HS-5 (cell line): ENCODE data around the gene TNFSF15.

Source experiments
- DNase-seq: peaks from one replicate; pipeline ENCODE4 v3.0.0-alpha.2; 2012; ENCODE audit warnings: low read depth

TNFSF15 gene

DNA sequence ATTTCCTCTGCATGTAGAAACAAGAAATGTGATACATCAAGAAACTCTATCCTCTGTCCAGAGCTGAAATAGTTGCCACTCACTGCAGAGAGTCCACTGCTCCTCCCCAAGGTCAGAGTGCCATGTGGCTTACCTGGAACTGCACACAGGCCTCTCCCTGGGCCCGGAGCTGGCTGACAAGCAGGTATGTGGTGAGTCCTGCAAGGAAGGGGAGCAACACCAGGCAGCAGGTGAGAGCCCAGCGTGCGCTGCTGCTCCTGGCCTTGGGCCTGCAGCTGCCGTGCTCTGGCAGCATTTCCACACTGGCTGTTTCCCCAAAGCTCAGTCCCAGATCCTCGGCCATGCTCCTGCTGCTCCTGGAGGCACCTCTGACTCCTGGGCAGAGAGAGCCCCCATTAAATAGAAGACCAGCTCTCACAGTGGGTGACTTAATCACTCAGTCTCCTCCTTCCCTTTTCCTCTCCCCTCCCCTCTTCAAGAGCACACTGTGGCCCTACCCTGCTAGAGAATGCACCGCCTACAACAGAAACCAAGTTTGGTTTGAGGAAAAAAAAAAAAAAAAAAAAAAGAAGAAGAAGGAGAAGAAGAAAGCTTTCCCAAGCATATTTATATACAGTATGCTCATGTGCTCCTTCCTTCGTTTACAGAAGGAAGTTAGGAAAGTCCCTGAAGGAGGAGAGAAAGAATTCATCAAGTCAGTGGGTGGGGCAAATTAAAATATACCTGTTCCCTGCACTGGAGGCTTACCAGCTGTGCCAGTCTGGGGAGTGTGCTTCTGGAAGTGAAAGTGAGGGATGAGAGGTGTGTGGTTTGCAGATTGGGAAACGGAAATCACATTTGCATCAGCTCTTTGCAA is at the start of gene TNFSF15:
TNFSF15 (minus strand) TSS at position 370 of the 856 bp plus-strand sequence; CDS start at position 343, 27 bp downstream.
- no peak for DNase-seq

GRCh38 chr9:114855488-114855887 is 49.6 kb upstream of the TNFSF15 start:
- no peak for DNase-seq

- no peak for DNase-seq
These were observed 49.0 kb upstream of the TNFSF15 start for GRCh38 chr9:114854736-114855355.

DNA sequence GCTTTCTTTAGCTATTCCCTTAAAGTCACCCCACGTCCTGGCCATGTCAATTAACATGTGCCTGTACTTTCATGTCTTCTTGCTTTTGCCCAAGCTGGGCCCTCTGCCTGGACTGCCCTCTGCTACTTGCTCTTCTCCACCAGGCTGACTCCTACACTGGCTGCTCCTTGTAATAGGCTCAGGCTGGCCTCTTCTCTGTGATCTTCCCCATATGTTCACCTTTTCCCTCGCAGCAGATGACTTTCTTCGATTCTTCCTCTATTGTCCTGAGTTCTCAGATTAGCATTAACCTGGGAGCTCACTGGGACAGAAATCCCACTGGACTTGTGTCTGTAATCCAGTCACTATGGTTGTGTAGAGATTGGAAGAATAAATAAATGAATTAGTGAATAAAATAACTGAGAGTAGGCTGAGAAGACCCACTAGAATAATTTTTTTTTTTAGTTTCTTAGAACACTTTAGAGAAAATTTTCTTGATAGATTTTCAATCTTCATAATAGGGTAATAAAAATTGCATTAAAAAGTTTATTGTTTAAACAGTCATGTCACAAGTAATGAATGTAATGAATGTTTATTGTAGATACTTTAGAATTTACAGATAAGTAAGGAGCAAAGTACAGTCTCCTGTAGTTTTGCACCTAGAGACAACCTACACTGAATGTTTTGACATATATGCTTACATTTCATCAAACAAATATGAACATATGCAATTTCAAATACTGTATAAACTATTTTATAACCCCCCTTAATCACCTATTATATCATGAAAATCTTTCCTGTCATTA is 47.4 kb upstream of the TNFSF15 start:
- DNase-seq: no peak

- DNase-seq: no peak
These were observed 46.3 kb upstream of the TNFSF15 start for GRCh38 chr9:114852050-114852594.

GRCh38 chr9:114851306-114851705 is 45.5 kb upstream of the TNFSF15 start:
- no peak for DNase-seq

DNA sequence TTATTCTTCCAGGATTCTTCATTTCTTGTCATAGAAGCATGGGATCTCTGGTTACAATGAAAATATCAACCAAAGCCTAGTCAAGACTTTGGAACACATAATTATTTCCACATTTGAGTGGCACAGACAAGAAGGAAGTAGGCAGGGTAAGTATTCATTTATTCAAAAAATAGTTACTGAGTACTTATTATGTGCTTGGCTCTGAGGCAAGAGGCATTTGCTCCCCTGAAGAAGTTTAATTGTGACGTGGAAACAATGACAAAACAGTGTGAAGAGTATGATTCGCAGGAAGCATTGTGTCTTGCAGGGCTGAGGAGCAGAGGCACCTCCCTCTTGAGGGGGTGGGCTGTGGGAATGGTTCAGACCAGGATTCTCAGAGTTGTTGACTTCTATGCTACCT is 45.0 kb upstream of the TNFSF15 start:
- DNase-seq: no peak

DNA sequence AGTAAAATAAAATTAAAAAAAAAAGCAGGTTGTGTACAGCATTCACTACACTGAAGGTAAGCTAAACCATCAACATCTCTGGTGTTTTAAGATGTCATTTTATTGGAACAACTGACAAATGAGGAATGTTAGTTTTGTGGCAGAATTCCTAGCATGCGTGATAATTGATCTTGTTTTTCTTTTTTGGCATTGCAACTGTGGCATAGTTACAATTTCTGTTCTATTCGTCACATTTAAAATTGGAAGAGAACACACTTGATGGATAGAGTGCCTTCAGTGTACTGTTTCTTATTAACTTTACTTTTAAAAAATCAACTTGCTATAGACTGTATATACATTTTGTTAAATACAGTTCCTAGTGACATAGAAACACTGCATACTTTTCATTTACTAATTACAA is 43.6 kb upstream of the TNFSF15 start:
- DNase-seq: no peak

GRCh38 chr9:114847492-114848417 is 41.9 kb upstream of the TNFSF15 start:
- no peak for DNase-seq

DNA sequence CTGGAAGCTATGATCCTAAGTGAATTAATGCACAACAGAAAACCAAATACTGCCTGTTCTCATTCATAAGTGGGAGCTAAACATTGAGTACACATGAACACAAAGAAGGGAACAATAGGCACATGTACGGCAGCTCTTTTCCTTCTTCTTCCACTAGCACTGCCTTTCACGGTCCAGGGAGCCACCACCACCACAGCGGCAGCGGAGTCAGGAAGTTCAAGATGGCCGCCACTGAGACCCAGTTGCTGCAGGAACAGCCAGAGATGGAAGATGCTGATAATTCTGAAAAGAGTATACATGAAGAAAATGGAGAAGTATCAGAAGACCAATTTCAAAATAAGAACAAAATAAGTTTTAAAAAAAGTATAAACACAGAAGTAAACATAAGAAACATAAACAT is 39.5 kb upstream of the TNFSF15 start:
- DNase-seq: no peak

DNA sequence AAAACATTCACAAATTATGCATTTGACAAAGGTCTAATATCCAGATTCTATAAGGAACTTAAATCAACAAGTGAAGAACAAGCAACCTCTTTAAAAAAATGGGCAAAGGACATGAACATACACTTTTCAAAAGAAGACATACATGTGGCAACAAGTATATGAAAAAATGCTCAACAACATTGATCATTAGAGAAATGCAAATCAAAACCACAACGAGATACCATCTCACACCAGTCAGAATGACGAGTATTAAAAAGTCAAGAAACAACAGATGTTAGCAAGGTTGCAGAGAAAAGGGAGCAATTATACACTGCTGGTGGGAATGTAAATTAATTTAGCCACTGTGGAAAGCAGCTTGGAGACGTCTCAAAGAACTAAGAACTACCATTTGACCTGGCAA is 38.9 kb upstream of the TNFSF15 start:
- DNase-seq: no peak

DNA sequence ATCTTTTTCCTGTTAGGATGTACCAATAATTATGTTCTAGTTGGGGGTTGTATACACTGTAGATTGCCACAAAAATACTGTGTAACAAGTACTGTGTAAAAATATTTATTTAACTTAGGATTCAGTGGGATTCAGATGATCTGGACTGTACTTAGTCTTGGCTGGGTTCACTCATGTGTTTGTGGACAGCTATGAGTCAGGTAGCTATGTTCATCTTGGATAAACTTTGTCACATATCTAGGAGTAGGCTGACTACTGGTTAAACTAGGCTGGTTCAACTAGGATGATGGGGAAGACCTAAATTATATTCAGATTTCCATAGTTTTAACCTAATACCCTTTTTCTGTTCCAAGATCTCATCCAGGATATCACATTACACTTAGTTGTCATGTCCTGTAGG is 32.1 kb upstream of the TNFSF15 start:
- no peak for DNase-seq

DNA sequence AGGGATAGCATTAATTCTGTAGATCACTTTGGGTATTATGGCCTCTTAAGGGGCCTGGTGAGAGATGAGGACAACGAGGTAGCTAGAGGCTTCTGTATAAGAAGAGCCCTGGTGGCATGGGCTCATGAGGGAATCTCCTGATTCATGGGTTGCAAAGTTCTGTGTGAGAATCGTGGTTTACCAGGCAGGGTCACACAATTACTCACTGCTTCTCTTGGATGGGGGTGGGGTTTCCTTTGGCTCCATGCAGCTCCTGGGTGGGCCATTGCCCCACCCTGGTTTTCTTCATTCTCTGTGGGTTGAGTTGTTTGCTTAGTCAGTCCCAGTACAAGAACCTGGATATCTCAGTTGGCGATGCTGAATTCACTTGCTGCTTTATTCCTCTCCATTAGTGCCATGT is 30.9 kb upstream of the TNFSF15 start:
- DNase-seq: no peak

DNA sequence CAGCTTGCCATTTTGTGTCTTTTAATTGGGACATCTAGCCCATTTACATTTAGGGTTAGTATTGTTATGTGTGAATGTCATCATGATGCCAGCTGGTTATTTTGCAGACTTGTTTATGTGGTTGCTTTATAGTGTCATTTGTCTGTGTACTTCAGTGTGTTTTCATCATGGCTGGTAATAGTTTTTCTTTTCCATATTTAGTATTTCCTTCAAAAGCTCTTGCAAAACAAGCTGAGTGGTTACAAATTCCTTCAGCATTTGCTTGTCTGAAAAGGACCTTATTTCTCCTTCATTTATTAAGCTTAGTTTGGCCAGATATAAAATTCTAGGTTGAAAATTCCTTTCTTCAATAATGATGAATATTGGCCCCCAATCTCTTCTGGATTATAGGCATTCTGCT is 28.5 kb upstream of the TNFSF15 start:
- DNase-seq: no peak

DNA sequence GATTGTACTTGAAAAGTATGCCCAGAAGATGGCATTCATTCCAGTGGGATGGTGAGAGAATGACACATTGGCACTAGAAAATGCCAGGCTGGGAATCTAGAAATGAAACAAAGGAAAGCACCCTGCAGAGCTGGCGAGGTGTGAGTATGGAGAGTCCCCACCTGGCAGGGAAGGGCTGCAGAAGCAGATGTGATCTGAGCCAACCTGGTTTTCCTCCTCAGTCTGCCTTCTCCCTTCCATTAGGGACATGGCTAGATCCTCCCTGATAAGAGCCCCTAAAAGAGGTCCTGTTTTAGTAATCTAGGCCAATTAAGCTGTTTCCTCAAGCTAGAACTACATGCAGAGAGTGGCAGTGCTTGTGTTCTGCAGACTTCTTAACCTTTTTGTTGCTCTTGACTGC is 24.7 kb upstream of the TNFSF15 start:
- DNase-seq: no peak

- no peak for DNase-seq
These were observed 24.0 kb upstream of the TNFSF15 start for GRCh38 chr9:114829574-114830440.

GRCh38 chr9:114828303-114828650 is 22.4 kb upstream of the TNFSF15 start:
- DNase-seq: no peak

GRCh38 chr9:114827641-114828302 is 21.9 kb upstream of the TNFSF15 start:
- no peak for DNase-seq

DNA sequence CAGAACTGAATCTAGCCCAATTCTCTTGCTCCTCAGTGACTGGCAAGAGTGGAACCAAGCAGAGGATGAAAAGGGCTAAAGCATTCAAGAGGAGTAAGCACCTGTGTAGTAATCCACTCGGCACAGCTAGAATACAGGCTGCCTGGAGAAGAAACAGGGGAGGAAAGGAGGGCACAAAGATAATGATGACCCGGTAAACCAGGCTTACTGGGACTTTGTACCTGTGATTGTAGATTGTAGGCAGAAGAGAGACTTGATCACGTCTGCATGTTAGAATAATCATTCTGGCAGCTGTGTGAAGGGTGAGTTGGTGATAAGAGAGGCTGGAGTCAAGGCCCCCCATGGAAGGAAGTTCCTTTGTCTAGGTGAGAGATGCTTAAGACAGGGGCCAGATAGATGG is 20.6 kb upstream of the TNFSF15 start:
- DNase-seq: no peak
